Suprapubic skin (tissue), 4 donors: Measurements from ENCODE around the gene MUL1.

Experiments used
- EP300 ChIP-seq: sonication (generic); formaldehyde crosslinking; IDR thresholded peaks from one replicate; pipeline ENCODE4 v1.6.1; 2017; ENCODE audit warnings: antibody characterized with exemption
- POLR2A ChIP-seq, 2 donors: fragments of 450-650 bp; IDR thresholded peaks; one replicate each; pipeline ENCODE4 v1.6.1; 2017; ENCODE audit warnings: antibody characterized with exemption in 2 of 2, mild to moderate bottlenecking in 2 of 2, moderate library complexity in 2 of 2
- POLR2AphosphoS5 ChIP-seq, 3 donors: sonication (generic); formaldehyde crosslinking; IDR thresholded peaks; one replicate each; pipeline ENCODE4 v1.6.1; 2017; ENCODE audit warnings: antibody characterized with exemption in 3 of 3

- no peak for TF ChIP-seq POLR2A (IDR thresholded peaks at IDR 0.05)
- no peak for TF ChIP-seq EP300
- no peak for TF ChIP-seq POLR2AphosphoS5 (IDR thresholded peaks at IDR 0.05)
Observed at GRCh38 chr1:20540281-20540680, 32.3 kb upstream of the MUL1 start.
